AG20443 (cell line): ENCODE measurements around the gene ASGR2.

Source experiments
- DNase-seq: peaks from one replicate; pipeline ENCODE4 v3.0.0; 2012; ENCODE audit warnings: low spot score, mixed read lengths

The ASGR2 gene

GRCh38 chr17:7060165-7060891 lies 54.3 kb downstream of the ASGR2 start:
- DNase-seq: no peak

- no peak for DNase-seq
Measured at GRCh38 chr17:7058831-7059447, 55.7 kb downstream of the ASGR2 start.

- no peak for DNase-seq
Measured at GRCh38 chr17:7056386-7056785, 58.2 kb downstream of the ASGR2 start.
